HG02840 (cell line): ENCODE results near the gene KRTAP5-4.
"Not testable (repeated sequence)": the region's sequence is repeated elsewhere in the genome, so short reads cannot be mapped to it uniquely, and the experiment has no call there.

ENCODE experiments used
- ATAC-seq: cut with Tn5 transposase; IDR thresholded peaks from one replicate; pipeline ENCODE4 v1.9.1; 2021; ENCODE audit warnings: mild to moderate bottlenecking, moderate library complexity, moderate number of reproducible peaks; ENCODE audit not compliant: unreplicated experiment, low FRiP score

Gene KRTAP5-4

DNA sequence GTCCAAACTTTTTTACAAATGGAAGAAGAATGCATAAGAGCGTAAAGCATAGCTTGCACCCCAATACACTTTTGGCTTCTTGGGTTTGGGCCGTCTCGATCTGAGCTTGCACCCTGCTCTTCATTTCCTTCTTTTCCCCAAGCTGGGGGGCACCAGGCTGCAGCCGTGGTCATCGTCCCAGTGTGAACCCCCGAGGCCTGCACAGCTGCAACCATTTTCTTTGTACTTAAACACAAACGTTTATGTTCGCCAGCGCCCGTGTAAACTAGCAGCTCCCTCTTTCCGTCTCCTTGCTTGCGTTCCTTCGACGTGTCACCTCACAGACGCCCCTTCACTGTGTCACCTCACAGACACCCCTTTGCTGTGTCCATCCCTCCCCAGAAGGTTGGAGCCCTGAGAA lies 17.7 kb upstream of the KRTAP5-4 start:
- no peak for ATAC-seq

- no peak for ATAC-seq
Observed at GRCh38 chr11:1639102-1639620, 17.2 kb upstream of the KRTAP5-4 start.

DNA sequence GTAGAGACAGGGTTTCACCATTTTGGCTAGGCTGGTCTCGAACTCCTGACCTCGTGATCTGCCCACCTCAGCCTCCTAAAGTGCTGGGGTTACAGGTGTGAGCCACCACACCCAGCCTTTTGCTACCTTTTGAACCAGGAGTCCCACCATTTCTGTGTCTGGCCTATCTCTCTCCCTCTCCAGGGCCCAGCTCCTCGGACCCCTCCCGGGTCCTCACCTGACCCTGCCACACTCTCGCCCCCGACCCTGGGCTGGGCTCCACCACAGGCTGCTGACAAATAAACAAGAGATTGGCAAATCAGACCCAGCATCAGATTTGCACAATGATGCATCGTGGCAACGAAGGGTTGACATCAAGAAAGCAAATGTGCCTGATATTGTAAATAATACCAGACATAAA lies 16.4 kb upstream of the KRTAP5-4 start:
- ATAC-seq, result no peak

GRCh38 chr11:1637628-1638027 lies 15.7 kb upstream of the KRTAP5-4 start:
- no peak for ATAC-seq

DNA sequence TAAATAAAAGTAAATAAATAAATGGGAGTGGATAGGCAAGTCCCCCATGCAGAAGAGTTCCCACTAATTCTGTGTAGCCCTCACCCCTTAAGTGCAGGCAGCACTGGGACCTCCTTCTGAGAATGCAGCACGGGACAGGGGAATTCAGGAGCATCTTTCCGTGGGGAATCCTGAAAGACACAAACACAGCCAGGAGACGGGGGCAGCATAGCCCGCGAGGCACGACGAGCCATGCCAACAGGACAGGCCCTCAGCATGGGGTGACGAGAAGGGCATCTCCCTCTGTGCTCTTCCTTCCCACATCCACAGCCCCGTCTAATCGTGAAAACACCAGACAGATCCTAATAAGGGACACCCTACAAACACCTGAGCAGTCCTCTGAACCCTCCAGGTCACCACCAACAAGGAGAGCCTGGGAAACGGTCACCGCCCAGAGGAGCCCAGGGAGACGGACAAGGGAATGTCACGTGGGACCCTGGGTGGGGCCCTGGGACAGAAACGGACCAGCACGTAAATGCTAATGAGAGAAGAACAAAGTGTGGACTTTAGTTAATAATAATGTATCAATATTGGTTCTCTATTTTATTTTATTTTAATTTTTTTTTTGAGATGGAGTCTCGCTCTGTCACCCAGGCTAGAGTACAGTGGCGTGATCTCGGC lies 14.5 kb upstream of the KRTAP5-4 start:
- no peak for ATAC-seq

GRCh38 chr11:1633864-1634263 lies 11.9 kb upstream of the KRTAP5-4 start:
- no peak for ATAC-seq

- no peak for ATAC-seq
Observed at GRCh38 chr11:1632053-1632714, 10.2 kb upstream of the KRTAP5-4 start.

DNA sequence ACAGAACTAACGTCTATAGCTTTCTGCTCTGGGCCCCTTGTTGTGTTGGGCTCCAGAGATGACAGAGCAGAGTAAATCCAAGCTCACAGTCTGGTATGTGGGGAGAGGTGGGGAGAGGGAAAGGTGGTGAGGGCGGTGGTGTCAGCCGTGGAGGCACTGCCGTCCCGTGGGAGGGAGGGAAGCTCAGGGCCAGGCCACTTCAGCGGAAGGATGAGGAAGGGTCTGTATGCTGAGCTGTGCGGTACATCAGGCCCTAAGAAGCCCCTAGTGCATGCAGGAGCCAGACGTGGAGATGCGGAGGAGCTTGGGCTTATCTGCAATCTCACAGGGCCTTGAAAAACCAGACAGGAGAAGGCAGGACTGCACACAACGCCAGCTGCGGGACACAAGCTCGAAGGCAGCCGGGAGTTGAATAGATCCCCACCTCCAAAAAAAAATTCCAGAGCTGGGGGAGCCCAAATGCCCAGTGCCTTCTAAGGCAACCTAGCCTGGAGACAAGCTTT lies 9.2 kb upstream of the KRTAP5-4 start:
- ATAC-seq, result no peak

- no peak for ATAC-seq
Observed at GRCh38 chr11:1630271-1630670, 8.3 kb upstream of the KRTAP5-4 start.

DNA sequence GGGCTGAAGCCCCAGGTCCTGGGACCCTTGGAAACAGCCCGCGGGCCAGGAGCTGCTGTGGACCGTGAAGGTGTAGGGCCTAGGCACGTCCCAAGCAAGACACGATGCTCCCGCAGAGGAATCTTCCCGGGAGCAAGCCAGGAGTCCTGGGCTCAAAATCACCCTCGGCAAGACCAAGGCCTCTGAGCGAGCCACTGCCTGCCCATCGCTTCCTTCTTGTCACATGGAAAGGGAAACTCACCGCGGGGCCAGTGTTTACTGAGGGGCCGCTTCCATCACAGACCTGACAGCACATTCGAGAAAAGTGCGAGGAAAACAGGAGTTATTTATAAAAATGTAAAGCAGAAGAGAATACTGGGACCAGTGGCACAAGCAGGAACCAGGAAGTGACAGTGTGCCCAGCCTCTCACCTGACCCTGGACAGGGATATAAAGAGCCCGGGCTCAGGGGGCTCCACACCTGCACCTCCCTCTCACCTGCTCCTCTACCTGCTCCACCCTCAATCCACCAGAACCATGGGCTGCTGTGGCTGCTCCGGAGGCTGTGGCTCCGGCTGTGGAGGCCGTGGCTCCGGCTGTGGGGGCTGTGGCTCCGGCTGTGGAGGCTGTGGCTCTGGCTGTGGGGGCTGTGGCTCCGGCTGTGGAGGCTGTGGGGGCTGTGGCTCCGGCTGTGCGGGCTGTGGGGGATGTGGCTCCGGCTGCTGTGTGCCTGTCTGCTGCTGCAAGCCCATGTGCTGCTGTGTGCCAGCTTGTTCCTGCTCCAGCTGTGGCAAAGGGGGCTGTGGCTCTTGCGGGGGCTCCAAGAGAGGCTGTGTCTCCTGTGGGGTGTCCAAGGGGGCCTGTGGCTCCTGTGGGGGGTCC lies 7.6 kb upstream of the KRTAP5-4 start, which contains the start of gene KRTAP5-5:
Gene KRTAP5-5 (plus strand): TSS at position 450 of the 860 bp plus-strand sequence. CDS start 66 bp downstream, at position 516.
- ATAC-seq, result no peak

DNA sequence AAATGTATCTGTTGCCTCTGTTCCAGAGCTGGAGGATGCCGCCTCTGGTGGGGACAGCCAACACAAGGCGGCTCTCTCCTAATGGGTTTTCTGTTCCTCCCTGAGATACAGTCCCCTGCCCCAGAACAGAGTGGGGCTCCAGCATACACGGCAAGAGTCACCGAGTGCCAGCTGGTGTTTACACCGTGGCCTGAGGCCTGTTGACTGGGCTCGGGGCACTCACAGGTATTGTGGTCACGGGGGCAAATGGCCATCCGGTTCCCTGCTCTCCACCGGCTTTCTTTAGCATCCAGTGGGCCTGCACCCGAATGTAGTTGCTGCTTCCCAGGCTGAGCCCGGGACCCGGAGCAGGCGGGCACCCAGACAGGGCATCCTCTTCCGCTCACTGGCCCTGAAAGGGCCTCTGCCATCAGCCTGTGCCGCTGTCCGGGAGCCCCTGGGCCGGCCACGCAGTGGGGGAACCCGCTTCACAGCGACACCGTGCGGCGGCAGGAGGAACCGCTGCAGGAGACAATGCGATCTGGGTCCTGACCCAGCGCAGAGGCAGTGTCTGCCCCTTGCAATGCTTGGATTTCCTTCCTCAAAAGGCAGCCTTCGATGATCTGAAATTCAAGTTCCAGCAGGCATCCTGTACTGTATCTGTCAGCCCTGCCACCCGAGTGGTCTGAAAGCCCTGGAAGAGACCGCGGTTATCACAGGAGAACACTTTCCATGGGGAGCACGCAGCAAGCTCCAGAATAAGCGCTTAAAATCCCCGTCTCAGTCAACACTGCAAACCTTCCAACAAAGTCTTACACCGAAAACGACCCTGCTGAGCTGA lies 6.8 kb upstream of the KRTAP5-4 start:
- ATAC-seq, result no peak

DNA sequence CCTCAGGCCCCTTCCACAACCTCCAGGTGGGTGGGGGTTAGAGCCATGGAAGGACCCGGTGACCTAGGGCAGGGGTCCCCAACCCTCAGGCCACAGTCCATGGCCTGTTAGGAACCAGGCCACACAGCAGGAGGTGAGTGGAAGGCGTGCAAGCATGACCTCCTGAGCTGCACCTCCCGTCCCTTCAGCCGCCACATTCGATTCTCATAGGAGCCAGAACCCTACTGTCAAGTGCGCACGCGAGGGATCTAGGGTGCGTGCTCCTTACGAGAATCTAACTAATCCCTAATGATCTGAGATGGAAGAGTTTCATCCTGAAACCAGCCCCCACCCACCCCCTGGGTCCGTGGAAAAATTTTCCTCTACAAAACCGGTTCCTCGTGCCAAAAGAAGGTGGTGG lies 3.6 kb upstream of the KRTAP5-4 start:
- no peak for ATAC-seq

DNA sequence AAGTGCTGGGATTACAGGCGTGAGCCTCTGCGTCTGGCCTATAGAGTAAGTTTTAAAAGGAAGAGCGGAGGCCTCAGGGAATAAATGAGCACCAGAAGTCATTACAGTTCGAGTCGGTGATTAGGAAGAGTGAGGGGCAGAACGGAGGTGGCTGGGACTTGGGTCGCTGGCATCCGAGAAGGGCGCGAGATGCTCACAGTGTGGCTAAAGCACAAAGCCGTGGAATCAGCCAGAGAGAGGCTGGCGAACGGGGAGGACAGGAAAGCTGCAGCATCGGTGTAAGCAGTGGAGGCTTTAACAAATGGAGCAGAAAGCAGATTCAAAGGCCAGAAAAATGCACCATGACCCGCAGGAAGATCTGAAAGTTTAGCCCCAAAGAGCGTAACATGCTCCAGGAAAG lies 2.7 kb upstream of the KRTAP5-4 start:
- no peak for ATAC-seq

GRCh38 chr11:1623716-1624115 lies 1.8 kb upstream of the KRTAP5-4 start:
- no peak for ATAC-seq

- ATAC-seq, result no peak
Observed at GRCh38 chr11:1619449-1619848, 2.5 kb downstream of the KRTAP5-4 start.

DNA sequence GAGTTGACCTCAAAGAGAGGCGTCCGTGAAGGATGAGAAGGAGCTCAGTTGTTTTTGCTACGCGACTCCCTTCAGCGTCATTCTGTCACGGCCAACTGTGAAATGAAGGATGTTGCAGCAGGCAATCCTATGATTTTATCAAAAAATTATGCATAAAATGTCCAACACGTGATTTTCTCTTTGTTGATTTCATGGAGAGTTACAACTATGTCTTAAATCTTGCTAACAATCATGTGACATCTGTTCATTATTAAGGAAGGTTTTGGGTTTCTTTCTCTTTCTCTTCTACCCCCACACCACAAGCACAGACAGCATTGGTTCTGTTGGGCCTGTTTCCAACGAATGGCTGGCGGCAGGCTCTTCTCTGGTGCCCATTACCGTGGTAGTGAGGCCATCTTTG lies 3.7 kb downstream of the KRTAP5-4 start:
- no peak for ATAC-seq

DNA sequence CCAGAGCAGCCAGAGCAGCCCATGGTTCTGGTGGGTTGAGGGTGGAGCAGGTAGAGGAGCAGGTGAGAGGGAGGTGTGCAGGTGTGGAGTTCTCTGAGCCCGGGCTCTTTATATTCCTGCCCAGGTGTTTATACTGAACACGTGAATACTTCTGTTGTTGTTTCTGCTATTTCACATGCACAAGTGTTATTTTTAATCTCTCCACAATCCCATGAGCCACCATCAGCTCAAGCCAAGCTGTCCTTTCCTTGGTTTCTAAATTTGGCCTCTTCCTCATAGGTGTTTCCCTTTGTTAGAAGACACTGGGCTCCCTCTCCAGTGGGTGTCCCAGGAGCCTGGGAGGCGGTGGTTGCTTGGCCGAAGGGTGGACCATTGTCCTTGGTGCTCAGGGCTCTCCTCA lies 13.6 kb downstream of the KRTAP5-4 start, which contains the start of gene KRTAP5-3:
Gene KRTAP5-3 (minus strand): TSS at position 101 of the 400 bp plus-strand sequence. CDS start 78 bp downstream, at position 23.
- no peak for ATAC-seq

- ATAC-seq, result not testable (repeated sequence)
Observed at GRCh38 chr11:1607901-1608300, 14.0 kb downstream of the KRTAP5-4 start.

- not testable (repeated sequence) for ATAC-seq
Observed at GRCh38 chr11:1607156-1607845, 14.6 kb downstream of the KRTAP5-4 start.
